ENCODE measurements around the gene ARID1B.
"Not testable (repeated sequence)": the region's sequence is repeated elsewhere in the genome, so short reads cannot be mapped to it uniquely, and the experiment has no call there.

DNA sequence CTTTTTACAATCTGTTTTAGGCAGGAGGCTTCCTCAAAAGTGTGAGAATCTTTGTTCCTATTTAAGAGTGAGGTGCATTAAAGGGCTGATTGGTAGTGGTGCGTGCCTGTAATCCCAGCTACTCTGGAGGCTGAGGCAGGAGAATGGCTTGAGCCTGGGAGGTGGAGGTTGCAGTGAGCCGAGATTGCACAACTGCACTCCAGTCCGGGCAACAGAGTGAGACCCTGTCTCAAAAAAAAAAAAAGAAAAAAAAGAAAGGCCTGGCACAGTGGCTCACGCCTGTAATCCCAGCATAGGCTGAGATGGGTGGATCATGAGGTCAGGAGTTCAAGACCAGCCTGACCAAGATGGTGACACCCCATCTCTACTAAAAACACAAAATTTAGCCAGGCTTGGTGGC lies 205.7 kb downstream of the ARID1B start:
- TF ChIP-seq EZH2 (IDR thresholded peaks at IDR 0.05; ENCODE audit: borderline replicate concordance); EZH2phosphoT487 (IDR thresholded peaks at IDR 0.05; ENCODE audit: low read depth, severe bottlenecking, unreplicated experiment): not testable (repeated sequence)
